OCI-M2 (cell line): ENCODE data around the gene SIL1.
"Not testable (repeated sequence)": the region's sequence is repeated elsewhere in the genome, so short reads cannot be mapped to it uniquely, and the experiment has no call there.

Source experiments
- DNase-seq: peaks from one replicate; lab custom pipeline; 2025; ENCODE audit not compliant: unreplicated experiment; lab: John Stamatoyannopoulos, UW

Gene SIL1

GRCh38 chr5:139038613-139039305, 159.4 kb downstream of the SIL1 start:
- no peak for DNase-seq

- DNase-seq: no peak
These were observed 160.4 kb downstream of the SIL1 start for GRCh38 chr5:139037732-139038131.

- not testable (repeated sequence) for DNase-seq
These were observed 161.8 kb downstream of the SIL1 start for GRCh38 chr5:139036332-139036731.

GRCh38 chr5:139027150-139027549, 171.0 kb downstream of the SIL1 start:
- DNase-seq: no peak

GRCh38 chr5:139025651-139026050, 172.5 kb downstream of the SIL1 start:
- no peak for DNase-seq

- no peak for DNase-seq
These were observed 174.9 kb downstream of the SIL1 start for GRCh38 chr5:139023286-139023685.

GRCh38 chr5:139022528-139022927, 175.6 kb downstream of the SIL1 start:
- DNase-seq: no peak

GRCh38 chr5:139021346-139021745, 176.8 kb downstream of the SIL1 start:
- DNase-seq: no peak

- no peak for DNase-seq
These were observed 178.3 kb downstream of the SIL1 start for GRCh38 chr5:139019880-139020279.

GRCh38 chr5:139019211-139019610, 179.0 kb downstream of the SIL1 start:
- DNase-seq: no peak

- no peak for DNase-seq
These were observed 180.5 kb downstream of the SIL1 start for GRCh38 chr5:139017624-139018023.

- DNase-seq: no peak
These were observed 182.0 kb downstream of the SIL1 start for GRCh38 chr5:139016186-139016585.

- no peak for DNase-seq
These were observed 183.4 kb downstream of the SIL1 start for GRCh38 chr5:139014726-139015125.

GRCh38 chr5:139012176-139012575, 186.0 kb downstream of the SIL1 start:
- DNase-seq: no peak

GRCh38 chr5:139011156-139011555, 187.0 kb downstream of the SIL1 start:
- not testable (repeated sequence) for DNase-seq

- DNase-seq: no peak
These were observed 193.5 kb downstream of the SIL1 start for GRCh38 chr5:139004374-139005307.

GRCh38 chr5:138999674-139000073, 198.5 kb downstream of the SIL1 start:
- DNase-seq: no peak

GRCh38 chr5:138998521-138998920, 199.6 kb downstream of the SIL1 start:
- no peak for DNase-seq

GRCh38 chr5:138996120-138996519, 202.0 kb downstream of the SIL1 start:
- DNase-seq: no peak

GRCh38 chr5:138990986-138991590, 207.1 kb downstream of the SIL1 start:
- DNase-seq: no peak

GRCh38 chr5:138989720-138990119, 208.4 kb downstream of the SIL1 start:
- no peak for DNase-seq
